ENCODE results near the gene KIRREL3.

Gene KIRREL3

GRCh38 chr11:126732981-126733380 lies 267.6 kb downstream of the KIRREL3 start:
- no peaks in the 10 kb centered on the region for H4K20me1 ChIP-seq (ENCODE audit: low read depth, low read length)
- TF ChIP-seq CTCF (IDR thresholded peaks at IDR 0.05; ENCODE audit: insufficient read depth, low read length, poor library complexity, severe bottlenecking): no peak
- TF ChIP-seq EZH2phosphoT487 (conservative IDR thresholded peaks at IDR 0.05; ENCODE audit: low read length): no peak
- H3K36me3 ChIP-seq (ENCODE audit: low read length): no peaks in the 10 kb centered on the region
- H3K4me3 ChIP-seq (ENCODE audit: insufficient read depth, low read length, poor library complexity, severe bottlenecking): no peak overlapping the region
- no peak overlapping the region for H2AFZ ChIP-seq (ENCODE audit: low read depth, low read length, severe bottlenecking)
- no peaks in the 10 kb centered on the region for H3K27me3 ChIP-seq (ENCODE audit: low read length)
- H3K27ac ChIP-seq (ENCODE audit: low read depth, low read length): no peak overlapping the region
- H3K9ac ChIP-seq (ENCODE audit: low read length): no peak overlapping the region
- H3K9me2 ChIP-seq (replicated peaks; ENCODE audit: insufficient read depth, low read length): no peaks in the 10 kb centered on the region
- H3K4me2 ChIP-seq (ENCODE audit: low read depth, low read length, poor library complexity, severe bottlenecking): no peak overlapping the region
- no peaks in the 10 kb centered on the region for H3F3A ChIP-seq (ENCODE audit: insufficient read depth)
- no peaks in the 10 kb centered on the region for H3K9me3 ChIP-seq (ENCODE audit: insufficient read depth, low read length)
- H3K79me2 ChIP-seq (ENCODE audit: insufficient read depth, low read length): no peaks in the 10 kb centered on the region

GRCh38 chr11:126731576-126732142 lies 268.9 kb downstream of the KIRREL3 start:
- no peaks in the 10 kb centered on the region for H3K9me3 ChIP-seq (ENCODE audit: insufficient read depth, low read length)
- H4K20me1 ChIP-seq (ENCODE audit: low read depth, low read length): no peaks in the 10 kb centered on the region
- no peak overlapping the region for H3K4me2 ChIP-seq (ENCODE audit: low read depth, low read length, poor library complexity, severe bottlenecking)
- H3K9ac ChIP-seq (ENCODE audit: low read length): no peak overlapping the region
- no peak overlapping the region for H3K4me3 ChIP-seq (ENCODE audit: insufficient read depth, low read length, poor library complexity, severe bottlenecking)
- H3K27ac ChIP-seq (ENCODE audit: low read depth, low read length): no peak overlapping the region
- H3F3A ChIP-seq (ENCODE audit: insufficient read depth): no peaks in the 10 kb centered on the region
- no peaks in the 10 kb centered on the region for H3K9me2 ChIP-seq (replicated peaks; ENCODE audit: insufficient read depth, low read length)
- TF ChIP-seq CTCF (IDR thresholded peaks at IDR 0.05; ENCODE audit: insufficient read depth, low read length, poor library complexity, severe bottlenecking): no peak
- TF ChIP-seq EZH2phosphoT487 (conservative IDR thresholded peaks at IDR 0.05; ENCODE audit: low read length): no peak
- H3K79me2 ChIP-seq (ENCODE audit: insufficient read depth, low read length): no peaks in the 10 kb centered on the region
- no peaks in the 10 kb centered on the region for H3K27me3 ChIP-seq (ENCODE audit: low read length)
- no peak overlapping the region for H2AFZ ChIP-seq (ENCODE audit: low read depth, low read length, severe bottlenecking)
- H3K36me3 ChIP-seq (ENCODE audit: low read length): no peaks in the 10 kb centered on the region

GRCh38 chr11:126727381-126727780 lies 273.2 kb downstream of the KIRREL3 start:
- Histone ChIP-seq H3K9me3 (ENCODE audit: insufficient read depth, low read length) (no peaks in the 10 kb centered on the region), H3K4me2 (ENCODE audit: low read depth, low read length, poor library complexity, severe bottlenecking) (no peak overlapping the region), H3K4me3 (ENCODE audit: insufficient read depth, low read length, poor library complexity, severe bottlenecking) (no peak overlapping the region)

More at GRCh38 chr11:126727381-126727780, 273.2 kb downstream of the KIRREL3 start:
- Histone ChIP-seq H3K27ac (ENCODE audit: low read depth, low read length) (no peak overlapping the region), H2AFZ (ENCODE audit: low read depth, low read length, severe bottlenecking) (no peak overlapping the region), H3F3A (ENCODE audit: insufficient read depth) (no peaks in the 10 kb centered on the region), H3K79me2 (ENCODE audit: insufficient read depth, low read length) (no peaks in the 10 kb centered on the region), H3K9ac (ENCODE audit: low read length) (no peak overlapping the region), H3K9me2 (replicated peaks; ENCODE audit: insufficient read depth, low read length) (no peaks in the 10 kb centered on the region), H3K36me3 (ENCODE audit: low read length) (no peaks in the 10 kb centered on the region), H4K20me1 (ENCODE audit: low read depth, low read length) (no peaks in the 10 kb centered on the region), H3K27me3 (ENCODE audit: low read length) (no peaks in the 10 kb centered on the region)
- TF ChIP-seq CTCF (IDR thresholded peaks at IDR 0.05; ENCODE audit: insufficient read depth, low read length, poor library complexity, severe bottlenecking) (no peak), EZH2phosphoT487 (conservative IDR thresholded peaks at IDR 0.05; ENCODE audit: low read length) (no peak)

Measured in SU-DHL-6 (cell line).